Keratinocyte (primary cell): ENCODE data around the gene GRK5. TPM values are rescaled to one million over a fixed set of nuclear protein-coding genes. Genes with fewer than 3 reads are reported as not detected.

ENCODE experiments used
- DNase-seq: peaks from one replicate; pipeline ENCODE4 v3.0.0-alpha.2; 2011; ENCODE audit warnings: low read depth, missing footprints, low spot score
- FAIRE-seq: peaks from 2 replicates; lab custom pipeline; 2011; peaks lifted over from hg19 to GRCh38; lab: Jason Lieb, UNC
- H2AFZ ChIP-seq: 2 replicates; pipeline ENCODE4 v1.6.0; 2012; ENCODE audit warnings: low read length, control low read depth, inconsistent platforms; ENCODE audit not compliant: control insufficient read depth
- H3K27ac ChIP-seq: 2 replicates; pipeline ENCODE4 v1.5.1; 2011; ENCODE audit warnings: low read length; ENCODE audit not compliant: control insufficient read depth, insufficient read depth
- H3K27me3 ChIP-seq: 3 replicates; pipeline ENCODE4 v1.6.0; 2011; ENCODE audit warnings: low read length; ENCODE audit not compliant: control insufficient read depth, insufficient read depth; ENCODE audit errors: extremely low read depth
- H3K36me3 ChIP-seq, 2 experiments: 2 replicates in 1 of 2; 3 replicates in 1 of 2; pipeline ENCODE4 v1.5.1; 2011; ENCODE audit warnings: low read length in 2 of 2, mild to moderate bottlenecking in 1 of 2; ENCODE audit not compliant: control insufficient read depth in 2 of 2, insufficient read depth in 2 of 2; ENCODE audit errors: extremely low read depth in 1 of 2
- H3K4me1 ChIP-seq: 3 replicates; pipeline ENCODE4 v1.5.1; 2011; ENCODE audit warnings: low read length; ENCODE audit not compliant: control insufficient read depth, insufficient read depth; ENCODE audit errors: extremely low read depth
- H3K4me2 ChIP-seq: 3 replicates; pipeline ENCODE4 v1.6.0; 2011; ENCODE audit warnings: low read depth, low read length; ENCODE audit not compliant: control insufficient read depth, insufficient read depth; ENCODE audit errors: extremely low read depth
- H3K4me3 ChIP-seq, 3 experiments: fragments of 200-600 bp in 1 of 3; sonication (generic) in 1 of 3; 2 replicates in 2 of 3; 3 replicates in 1 of 3; pipeline ENCODE4 v1.5.1; 2011 to 2016; ENCODE audit warnings: low read length in 3 of 3, mild to moderate bottlenecking in 3 of 3, control low read depth in 2 of 3, inconsistent platforms in 1 of 3, low read depth in 1 of 3, mixed read lengths in 1 of 3, mixed run types in 1 of 3, moderate library complexity in 1 of 3; ENCODE audit not compliant: control insufficient read depth in 2 of 3, insufficient read depth in 2 of 3; ENCODE audit errors: extremely low read depth in 1 of 3
- H3K79me2 ChIP-seq: 2 replicates; pipeline ENCODE4 v1.6.0; 2012; ENCODE audit warnings: low read length; ENCODE audit not compliant: control insufficient read depth, insufficient read depth
- H3K9ac ChIP-seq: 3 replicates; pipeline ENCODE4 v1.6.0; 2011; ENCODE audit warnings: low read length; ENCODE audit not compliant: control insufficient read depth, insufficient read depth; ENCODE audit errors: extremely low read depth
- H3K9me1 ChIP-seq: 3 replicates; pipeline ENCODE4 v1.6.0; 2011; ENCODE audit warnings: low read length; ENCODE audit not compliant: control insufficient read depth, insufficient read depth; ENCODE audit errors: extremely low read depth
- H3K9me3 ChIP-seq: 2 replicates; pipeline ENCODE4 v1.5.1; 2012; ENCODE audit warnings: low read depth, low read length; ENCODE audit not compliant: control insufficient read depth
- H4K20me1 ChIP-seq: 3 replicates; pipeline ENCODE4 v1.6.0; 2011; ENCODE audit warnings: low read length; ENCODE audit not compliant: control insufficient read depth, insufficient read depth; ENCODE audit errors: extremely low read depth
- CTCF ChIP-seq, 3 experiments: IDR thresholded peaks in 1 of 3; conservative IDR thresholded peaks in 1 of 3; optimal IDR thresholded peaks in 1 of 3; 2 replicates in 2 of 3; 3 replicates in 1 of 3; pipeline versions ENCODE3 to v1.5.1; 2011; ENCODE audit warnings: low read length in 3 of 3, mild to moderate bottlenecking in 3 of 3, moderate library complexity in 2 of 3, control low read depth in 1 of 3, inconsistent platforms in 1 of 3; ENCODE audit not compliant: insufficient read depth in 2 of 3; ENCODE audit errors: extremely low read depth in 1 of 3
- EZH2 ChIP-seq: IDR thresholded peaks from one replicate; pipeline ENCODE4 v1.6.1; 2012; ENCODE audit warnings: inconsistent platforms, mild to moderate bottlenecking, low read length, moderate library complexity
- dilution Hi-C: fragments of 300-500 bp; cut with MboI; formaldehyde crosslinking; loops from one replicate; pipeline ENCODE4 v1.7.0; 2020; ENCODE audit warnings: low sequenced_read_pairs; ENCODE audit not compliant: extremely low pct_ligation_motif_present
- polyA plus RNA-seq, 5 experiments: library from polyadenylated mRNA; depleted of rRNA in 3 of 5; stranded (reverse) in 3 of 5; stranded (forward) in 1 of 5; unstranded in 1 of 5; fragments of >200 nt; gene quantifications; 1 replicate in 1 of 5; 2 replicates in 3 of 5; 3 replicates in 1 of 5; pipeline versions ENCODE4 v1.2.1 to v1.2.3, GENCODE V29; 2011 to 2012; ENCODE audit warnings: missing spikeins in 2 of 5, low read depth in 1 of 5, low replicate concordance in 1 of 5

GRK5 gene
- polyA plus RNA-seq, 1 donor (not counting 4 experiments of a cell fraction or from before 2014, with no cell fraction given) = 7.6 TPM

GRCh38 chr10:119241066-119241465, 33.7 kb downstream of the GRK5 start:
- dilution Hi-C loops = no loop called here
- H3K27ac ChIP-seq = no peak overlapping the region
- no peak for DNase-seq
- FAIRE-seq = no peak
- H3K4me1 ChIP-seq = peaks cover 10% of the 10 kb centered on the region
- no peaks in the 10 kb centered on the region for H3K27me3 ChIP-seq
- no peak overlapping the region for H3K9ac ChIP-seq
- H3K4me2 ChIP-seq = no peak overlapping the region
- TF ChIP-seq EZH2 (no peak), CTCF (optimal IDR thresholded peaks at IDR 0.05 in 1 of 3, IDR thresholded peaks at IDR 0.05 in 1 of 3, conservative IDR thresholded peaks at IDR 0.05 in 1 of 3; ENCODE audit: extremely low read depth in 1 of 3, insufficient read depth in 2 of 3, low read length in 3 of 3) (no peak)
- peaks cover 1% of the 10 kb centered on the region for H3K79me2 ChIP-seq
- no peaks in the 10 kb centered on the region for H3K9me3 ChIP-seq
- no peaks in the 10 kb centered on the region for H4K20me1 ChIP-seq
- no peaks in the 10 kb centered on the region for H3K36me3 ChIP-seq
- no peaks in the 10 kb centered on the region for H3K9me1 ChIP-seq
- no peak overlapping the region for H2AFZ ChIP-seq
- no peak overlapping the region for H3K4me3 ChIP-seq

DNA sequence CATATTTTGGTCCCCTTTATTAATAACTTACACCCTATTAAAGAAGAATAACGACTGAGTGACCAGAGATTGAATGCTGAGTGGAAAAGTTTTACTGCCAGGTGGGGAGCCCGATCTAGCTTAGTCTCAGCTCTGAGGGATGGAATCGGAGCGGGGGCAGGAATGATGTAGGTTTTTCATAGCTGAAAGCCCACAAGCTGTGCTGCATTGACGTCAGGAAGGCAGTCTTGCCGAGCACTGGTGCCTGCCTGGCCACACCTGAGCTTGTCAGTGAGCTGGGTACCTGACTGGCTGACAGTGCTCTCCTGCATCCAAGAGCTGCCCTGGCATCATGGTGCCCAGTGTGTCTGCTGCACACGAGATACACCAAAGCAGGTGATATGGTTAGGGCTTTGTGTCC, 34.8 kb downstream of the GRK5 start:
- H2AFZ ChIP-seq = no peak overlapping the region
- peaks cover 4% of the 10 kb centered on the region for H3K79me2 ChIP-seq
- H3K4me3 ChIP-seq = no peak overlapping the region
- H4K20me1 ChIP-seq = no peaks in the 10 kb centered on the region
- no peaks in the 10 kb centered on the region for H3K27me3 ChIP-seq
- H3K9me3 ChIP-seq = no peaks in the 10 kb centered on the region
- no peaks in the 10 kb centered on the region for H3K9me1 ChIP-seq
- TF ChIP-seq CTCF (optimal IDR thresholded peaks at IDR 0.05 in 1 of 3, IDR thresholded peaks at IDR 0.05 in 1 of 3, conservative IDR thresholded peaks at IDR 0.05 in 1 of 3; ENCODE audit: extremely low read depth in 1 of 3, insufficient read depth in 2 of 3, low read length in 3 of 3) = no peak
- no peak for TF ChIP-seq EZH2
- no peak overlapping the region for H3K27ac ChIP-seq
- DNase-seq = no peak
- H3K4me2 ChIP-seq = no peak overlapping the region
- no peaks in the 10 kb centered on the region for H3K36me3 ChIP-seq
- H3K9ac ChIP-seq = no peak overlapping the region
- dilution Hi-C loops = no loop called here
- no peak for FAIRE-seq
- peaks cover 10% of the 10 kb centered on the region for H3K4me1 ChIP-seq
